Measurements from ENCODE around the gene ETF1.

Gene ETF1

GRCh38 chr5:138460032-138460693 is 82.9 kb downstream of the ETF1 start:
- H3K4me3 ChIP-seq (replicated peaks in 1 of 2; ENCODE audit: low read depth in 2 of 2, low read length in 2 of 2): no peak overlapping the region
- no peak for TF ChIP-seq CTCF (IDR thresholded peaks at IDR 0.05; ENCODE audit: low read depth, low read length)
- DNase-seq (ENCODE audit: low read depth in 2 of 2): no peak

DNA sequence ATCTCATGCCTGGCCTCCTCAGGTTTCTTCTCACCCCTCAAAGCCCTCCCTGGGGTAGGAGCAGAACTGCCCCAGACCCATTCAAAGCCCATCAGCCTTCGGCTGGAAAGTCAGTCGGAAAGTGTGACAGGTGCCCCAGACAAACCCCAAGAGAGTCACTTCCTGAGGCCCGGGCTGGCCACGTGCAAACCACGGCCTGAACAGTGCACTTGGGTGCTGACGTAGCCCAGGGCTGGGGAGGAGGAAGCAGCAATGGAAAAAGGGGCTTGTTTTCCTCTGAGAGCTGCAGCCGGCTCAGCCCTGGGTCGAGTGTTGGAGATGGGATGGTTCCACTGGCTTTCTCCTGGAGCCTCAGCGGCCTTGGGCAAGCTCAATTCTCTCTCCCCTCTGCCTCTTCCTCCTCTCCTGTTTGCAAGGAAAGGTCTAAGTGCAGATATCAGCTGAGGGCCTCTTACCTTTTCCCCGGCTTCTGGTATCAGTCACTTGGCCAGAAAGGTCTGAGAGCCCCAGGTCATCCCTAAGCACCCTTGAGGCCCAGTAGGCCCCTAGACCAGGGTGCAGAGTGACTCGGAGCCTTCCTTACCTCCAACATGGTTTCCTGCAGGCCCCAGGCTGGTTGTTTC is 83.6 kb downstream of the ETF1 start:
- no peak for TF ChIP-seq CTCF (IDR thresholded peaks at IDR 0.05; ENCODE audit: low read depth, low read length)
- DNase-seq (ENCODE audit: low read depth in 2 of 2): no peak
- no peak overlapping the region for H3K4me3 ChIP-seq (replicated peaks in 1 of 2; ENCODE audit: low read depth in 2 of 2, low read length in 2 of 2)

DNA sequence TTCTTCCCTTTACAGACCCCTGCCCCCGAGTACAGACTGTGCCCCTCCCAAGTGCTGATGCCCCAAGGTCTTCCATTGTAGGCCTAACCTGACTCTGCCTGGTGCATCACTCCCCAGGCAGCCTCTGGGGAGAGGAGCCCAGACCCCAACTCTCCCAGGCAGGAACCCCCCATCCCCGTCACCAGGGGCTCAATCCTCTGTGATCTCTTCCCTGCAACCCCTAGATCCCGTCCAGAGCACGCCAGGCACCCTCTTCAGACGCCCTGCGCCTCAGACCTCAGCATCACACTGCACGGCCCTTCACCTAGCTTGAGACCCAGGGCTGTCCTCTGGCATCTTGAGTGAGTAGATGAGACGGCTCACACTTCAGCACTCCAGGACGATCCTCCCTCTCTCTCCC is 84.2 kb downstream of the ETF1 start:
- no peak for TF ChIP-seq CTCF (IDR thresholded peaks at IDR 0.05; ENCODE audit: low read depth, low read length)
- no peak overlapping the region for H3K4me3 ChIP-seq (replicated peaks in 1 of 2; ENCODE audit: low read depth in 2 of 2, low read length in 2 of 2)
- DNase-seq (ENCODE audit: low read depth in 2 of 2): no peak

GRCh38 chr5:138458384-138458783 is 84.7 kb downstream of the ETF1 start:
- DNase-seq (ENCODE audit: low read depth in 2 of 2): peak in 1 of 2 donors; percentile 62
- TF ChIP-seq CTCF (IDR thresholded peaks at IDR 0.05; ENCODE audit: low read depth, low read length): no peak
- H3K4me3 ChIP-seq (replicated peaks in 1 of 2; ENCODE audit: low read depth in 2 of 2, low read length in 2 of 2): no peak overlapping the region

GRCh38 chr5:138457531-138458275 is 85.3 kb downstream of the ETF1 start:
- no peak overlapping the region for H3K4me3 ChIP-seq (replicated peaks in 1 of 2; ENCODE audit: low read depth in 2 of 2, low read length in 2 of 2)
- peak; percentile 2 for TF ChIP-seq CTCF (IDR thresholded peaks at IDR 0.05; ENCODE audit: low read depth, low read length)

More at GRCh38 chr5:138457531-138458275, 85.3 kb downstream of the ETF1 start:
- no peak for DNase-seq (ENCODE audit: low read depth in 2 of 2)
